ENCODE data around the gene PDZD2.

DNA sequence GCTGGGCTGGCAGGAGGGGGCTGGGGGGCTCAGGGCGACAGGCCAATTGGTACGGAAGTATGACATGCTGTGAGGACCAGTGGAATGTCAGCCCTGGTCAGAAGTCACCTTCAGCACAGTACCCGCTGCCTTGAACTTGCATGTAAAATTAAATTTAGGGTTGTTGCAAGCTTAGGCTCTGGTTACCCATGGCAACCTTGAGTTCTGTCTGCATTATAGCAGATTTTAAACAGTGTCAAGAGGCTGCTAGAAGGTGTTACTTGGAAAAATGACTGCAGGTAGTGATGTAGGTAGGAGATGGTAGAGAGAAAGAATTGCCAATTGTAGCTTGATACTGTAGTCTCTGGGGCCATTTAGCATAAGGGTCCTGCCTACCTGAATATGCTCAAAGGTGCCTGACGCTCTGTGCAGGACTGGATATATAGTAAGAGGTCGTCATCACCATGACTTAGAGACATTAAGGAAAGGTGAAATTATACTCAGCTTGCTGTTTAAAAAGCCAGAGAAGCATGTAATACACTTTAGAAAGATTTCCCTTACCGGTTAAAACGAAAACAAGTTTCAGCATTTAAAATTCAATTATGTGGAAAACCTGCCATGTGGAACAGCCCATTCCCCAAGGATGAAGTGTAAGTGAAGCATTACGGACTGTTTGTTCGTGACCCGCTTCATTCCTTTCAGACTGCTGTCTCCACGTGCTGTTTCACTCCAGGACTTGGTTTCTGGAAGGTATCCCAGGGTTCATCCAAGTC is 169.0 kb downstream of the PDZD2 start:
- TF ChIP-seq POLR2A (IDR thresholded peaks at IDR 0.05; ENCODE audit: low read length), result no peak
- TF ChIP-seq GATA1 (IDR thresholded peaks at IDR 0.05; ENCODE audit: low read depth, low read length), result no peak
